ENCODE results near the gene BLMH.

The BLMH gene

DNA sequence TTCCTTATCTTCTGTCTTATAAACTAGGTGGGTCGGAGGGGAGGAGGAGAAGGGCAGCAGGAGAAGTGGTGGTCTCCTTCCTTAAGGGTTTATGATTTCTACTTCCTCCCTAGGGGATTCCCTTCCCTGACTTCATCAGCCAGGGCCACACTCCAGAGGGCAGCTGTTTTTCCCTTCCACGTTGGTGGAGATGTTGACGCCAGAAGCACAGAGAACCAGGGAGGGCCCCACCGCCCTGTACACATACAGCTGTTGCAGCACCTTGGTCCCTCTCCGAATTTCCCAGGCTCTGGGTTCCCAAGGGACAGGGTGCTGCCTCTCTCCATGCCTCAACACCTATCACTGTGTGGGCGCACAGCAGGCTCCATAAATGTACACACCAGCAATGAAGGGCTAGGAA lies 50.7 kb downstream of the BLMH start:
- no peak overlapping the region for H3K4me3 ChIP-seq (ENCODE audit: low read length)

DNA sequence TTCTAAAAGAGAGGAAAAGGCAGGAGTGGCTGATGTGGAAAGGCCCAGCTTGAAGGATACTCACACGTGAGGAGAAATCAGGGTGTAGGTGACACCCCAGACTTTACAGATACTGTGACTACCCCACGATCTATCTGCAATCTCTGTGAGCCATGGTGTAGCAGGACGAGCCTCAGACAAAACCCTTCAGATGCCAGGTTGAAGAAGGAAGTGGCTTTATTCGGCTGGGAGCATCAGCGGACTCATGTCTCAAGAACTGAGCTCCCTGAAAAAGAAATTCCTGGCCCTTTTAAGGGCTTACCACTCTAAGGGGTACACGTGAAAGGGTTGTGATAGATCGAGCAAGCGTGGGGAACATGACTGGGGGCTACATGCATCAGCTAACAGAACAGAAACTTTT lies 51.6 kb downstream of the BLMH start:
- Histone ChIP-seq H3K4me3 (ENCODE audit: low read length) (no peak overlapping the region), H3K27me3 (ENCODE audit: control insufficient read depth, insufficient read depth, low read length) (peaks cover 18% of the 10 kb centered on the region), H3K27ac (ENCODE audit: low read depth, low read length) (no peak overlapping the region), H3K9ac (ENCODE audit: low read length) (no peak overlapping the region), H3K4me1 (ENCODE audit: control insufficient read depth, insufficient read depth, low read length) (peaks cover 3% of the 10 kb centered on the region), H3K36me3 (ENCODE audit: control insufficient read depth, insufficient read depth, low read length) (no peaks in the 10 kb centered on the region)

More for the DNA sequence above, 50.7 kb downstream of the BLMH start:
- Histone ChIP-seq H3K27ac (ENCODE audit: low read depth, low read length) (no peak overlapping the region), H3K27me3 (ENCODE audit: control insufficient read depth, insufficient read depth, low read length) (peaks cover 12% of the 10 kb centered on the region), H3K9ac (ENCODE audit: low read length) (no peak overlapping the region), H3K36me3 (ENCODE audit: control insufficient read depth, insufficient read depth, low read length) (no peaks in the 10 kb centered on the region), H3K4me1 (ENCODE audit: control insufficient read depth, insufficient read depth, low read length) (peaks cover 3% of the 10 kb centered on the region)

- Histone ChIP-seq H3K4me3 (ENCODE audit: low read length) (no peak overlapping the region), H3K27me3 (ENCODE audit: control insufficient read depth, insufficient read depth, low read length) (peaks cover 18% of the 10 kb centered on the region), H3K27ac (ENCODE audit: low read depth, low read length) (no peak overlapping the region), H3K9ac (ENCODE audit: low read length) (no peak overlapping the region), H3K4me1 (ENCODE audit: control insufficient read depth, insufficient read depth, low read length) (peaks cover 3% of the 10 kb centered on the region), H3K36me3 (ENCODE audit: control insufficient read depth, insufficient read depth, low read length) (no peaks in the 10 kb centered on the region)
Measured at GRCh38 chr17:30239089-30239462, 52.7 kb downstream of the BLMH start.

DNA sequence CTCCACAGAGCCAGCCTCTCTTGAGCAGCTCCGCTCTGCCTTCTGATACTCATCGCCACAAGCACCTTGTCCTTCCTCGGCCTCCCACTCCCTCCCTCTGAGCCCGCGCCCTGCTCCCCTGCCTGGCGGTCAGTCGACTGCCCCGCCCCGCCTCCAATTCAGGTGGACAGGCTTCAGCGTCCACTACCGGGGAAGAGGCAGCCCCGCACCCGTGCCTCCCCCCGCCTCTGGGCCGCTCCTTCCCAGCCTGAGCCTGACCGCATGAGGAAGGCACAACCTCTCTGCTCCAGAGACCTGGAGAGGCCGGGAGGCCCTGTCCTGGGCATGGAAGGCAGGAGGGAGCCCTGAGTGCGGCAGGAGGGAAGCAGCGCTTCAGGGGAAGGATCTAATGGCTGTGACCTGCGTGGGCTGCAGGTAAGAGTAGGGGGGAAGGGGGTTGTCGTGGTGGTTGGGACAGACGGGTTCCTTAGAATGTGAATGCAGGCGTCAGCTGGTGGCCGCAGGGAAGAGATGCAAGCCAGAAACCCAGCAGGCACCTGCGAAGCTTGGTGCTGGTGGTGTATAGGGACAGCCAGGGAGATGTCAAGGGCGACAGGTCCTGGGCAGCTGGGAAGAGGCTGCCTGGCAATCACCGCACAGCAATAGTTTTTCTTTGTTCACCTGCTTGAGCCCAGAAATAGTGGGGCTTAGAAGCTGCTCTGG lies 53.2 kb downstream of the BLMH start:
- Histone ChIP-seq H3K4me3 (ENCODE audit: low read length) (no peak overlapping the region), H3K36me3 (ENCODE audit: control insufficient read depth, insufficient read depth, low read length) (no peaks in the 10 kb centered on the region), H3K27ac (ENCODE audit: low read depth, low read length) (no peak overlapping the region), H3K27me3 (ENCODE audit: control insufficient read depth, insufficient read depth, low read length) (peaks cover 18% of the 10 kb centered on the region), H3K4me1 (ENCODE audit: control insufficient read depth, insufficient read depth, low read length) (peaks cover 3% of the 10 kb centered on the region), H3K9ac (ENCODE audit: low read length) (no peak overlapping the region)

- H3K4me1 ChIP-seq (ENCODE audit: control insufficient read depth, insufficient read depth, low read length): peaks cover 3% of the 10 kb centered on the region
- peaks cover 18% of the 10 kb centered on the region for H3K27me3 ChIP-seq (ENCODE audit: control insufficient read depth, insufficient read depth, low read length)
- H3K9ac ChIP-seq (ENCODE audit: low read length): no peak overlapping the region
- H3K27ac ChIP-seq (ENCODE audit: low read depth, low read length): no peak overlapping the region
- no peak overlapping the region for H3K4me3 ChIP-seq (ENCODE audit: low read length)
- H3K36me3 ChIP-seq (ENCODE audit: control insufficient read depth, insufficient read depth, low read length): no peaks in the 10 kb centered on the region
Measured at GRCh38 chr17:30238003-30238344, 53.8 kb downstream of the BLMH start.

GRCh38 chr17:30237296-30238002 lies 54.3 kb downstream of the BLMH start:
- Histone ChIP-seq H3K36me3 (ENCODE audit: control insufficient read depth, insufficient read depth, low read length) (no peaks in the 10 kb centered on the region), H3K27me3 (ENCODE audit: control insufficient read depth, insufficient read depth, low read length) (peaks cover 18% of the 10 kb centered on the region), H3K27ac (ENCODE audit: low read depth, low read length) (no peak overlapping the region), H3K9ac (ENCODE audit: low read length) (no peak overlapping the region), H3K4me3 (ENCODE audit: low read length) (no peak overlapping the region), H3K4me1 (ENCODE audit: control insufficient read depth, insufficient read depth, low read length) (peaks cover 3% of the 10 kb centered on the region)

GRCh38 chr17:30236766-30237165 lies 55.0 kb downstream of the BLMH start:
- Histone ChIP-seq H3K4me3 (ENCODE audit: low read length) (no peak overlapping the region), H3K36me3 (ENCODE audit: control insufficient read depth, insufficient read depth, low read length) (no peaks in the 10 kb centered on the region), H3K9ac (ENCODE audit: low read length) (no peak overlapping the region), H3K27ac (ENCODE audit: low read depth, low read length) (no peak overlapping the region), H3K27me3 (ENCODE audit: control insufficient read depth, insufficient read depth, low read length) (peaks cover 18% of the 10 kb centered on the region), H3K4me1 (ENCODE audit: control insufficient read depth, insufficient read depth, low read length) (peaks cover 3% of the 10 kb centered on the region)

GRCh38 chr17:30236297-30236624 lies 55.5 kb downstream of the BLMH start:
- Histone ChIP-seq H3K9ac (ENCODE audit: low read length) (no peak overlapping the region), H3K36me3 (ENCODE audit: control insufficient read depth, insufficient read depth, low read length) (no peaks in the 10 kb centered on the region), H3K27ac (ENCODE audit: low read depth, low read length) (no peak overlapping the region), H3K27me3 (ENCODE audit: control insufficient read depth, insufficient read depth, low read length) (peaks cover 18% of the 10 kb centered on the region), H3K4me3 (ENCODE audit: low read length) (peak overlapping the region; percentile 52), H3K4me1 (ENCODE audit: control insufficient read depth, insufficient read depth, low read length) (peaks cover 3% of the 10 kb centered on the region)

GRCh38 chr17:30235386-30236296 lies 56.1 kb downstream of the BLMH start, which contains the start of gene SLC6A4:
TSS of gene SLC6A4 (minus strand) at chr17:30235697. CDS start at chr17:30221958, 13,739 bp downstream.
- no peak within 1 kb of the TSS for H3K27ac ChIP-seq (ENCODE audit: low read depth, low read length)
- peak within 1 kb of the TSS; percentile 52 for H3K4me3 ChIP-seq (ENCODE audit: low read length)
- H3K4me1 ChIP-seq (ENCODE audit: control insufficient read depth, insufficient read depth, low read length): peaks cover 3% of the 10 kb centered on the region
- H3K9ac ChIP-seq (ENCODE audit: low read length): no peak within 1 kb of the TSS
- peaks cover 20% of the 10 kb centered on the region for H3K27me3 ChIP-seq (ENCODE audit: control insufficient read depth, insufficient read depth, low read length)
- no peaks in the 10 kb centered on the region for H3K36me3 ChIP-seq (ENCODE audit: control insufficient read depth, insufficient read depth, low read length)

DNA sequence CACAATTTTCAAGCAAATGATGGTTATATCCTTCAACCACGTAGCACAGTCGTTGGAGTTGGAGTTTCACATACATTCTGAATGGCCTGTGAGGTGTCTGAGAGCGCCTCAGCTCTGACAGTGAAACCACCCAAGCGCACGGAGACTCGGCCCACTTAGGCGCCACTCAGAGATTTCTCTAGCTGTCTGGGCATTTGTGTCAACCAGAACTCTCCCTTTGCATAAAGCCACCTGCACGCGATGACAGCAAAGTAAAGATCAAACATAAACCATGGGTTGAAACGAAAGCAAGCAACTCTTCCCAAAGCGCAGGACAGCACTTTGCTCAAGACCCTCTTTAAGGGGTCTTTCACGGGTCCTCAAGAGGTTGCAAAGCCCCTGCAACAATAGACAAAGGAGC lies 56.8 kb downstream of the BLMH start:
- Histone ChIP-seq H3K36me3 (ENCODE audit: control insufficient read depth, insufficient read depth, low read length) (no peaks in the 10 kb centered on the region), H3K27ac (ENCODE audit: low read depth, low read length) (no peak overlapping the region), H3K4me3 (ENCODE audit: low read length) (peak overlapping the region; percentile 52), H3K27me3 (ENCODE audit: control insufficient read depth, insufficient read depth, low read length) (peaks cover 22% of the 10 kb centered on the region), H3K4me1 (ENCODE audit: control insufficient read depth, insufficient read depth, low read length) (peaks cover 3% of the 10 kb centered on the region), H3K9ac (ENCODE audit: low read length) (no peak overlapping the region)

DNA sequence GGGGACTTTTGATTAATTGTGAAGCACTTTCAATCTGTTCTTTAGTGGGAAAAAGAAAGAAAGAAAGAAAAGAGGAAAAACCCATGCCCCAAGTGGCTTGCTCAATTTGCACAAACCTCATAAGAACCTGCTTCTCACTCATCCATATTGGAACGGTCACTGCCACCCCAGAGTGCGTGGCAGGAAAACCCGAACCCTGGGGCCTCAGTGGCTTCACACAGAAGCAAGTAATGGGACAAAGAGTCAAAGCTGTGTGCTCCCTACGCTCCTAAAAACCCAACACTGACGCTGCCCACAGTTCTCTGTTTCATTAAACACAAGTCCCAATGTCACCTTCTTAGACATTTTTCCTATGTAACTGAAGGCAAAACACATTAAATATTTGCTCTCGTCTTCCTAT lies 57.4 kb downstream of the BLMH start:
- Histone ChIP-seq H3K4me1 (ENCODE audit: control insufficient read depth, insufficient read depth, low read length) (peaks cover 3% of the 10 kb centered on the region), H3K9ac (ENCODE audit: low read length) (no peak overlapping the region), H3K27me3 (ENCODE audit: control insufficient read depth, insufficient read depth, low read length) (peaks cover 22% of the 10 kb centered on the region), H3K36me3 (ENCODE audit: control insufficient read depth, insufficient read depth, low read length) (no peaks in the 10 kb centered on the region), H3K27ac (ENCODE audit: low read depth, low read length) (no peak overlapping the region), H3K4me3 (ENCODE audit: low read length) (no peak overlapping the region)

DNA sequence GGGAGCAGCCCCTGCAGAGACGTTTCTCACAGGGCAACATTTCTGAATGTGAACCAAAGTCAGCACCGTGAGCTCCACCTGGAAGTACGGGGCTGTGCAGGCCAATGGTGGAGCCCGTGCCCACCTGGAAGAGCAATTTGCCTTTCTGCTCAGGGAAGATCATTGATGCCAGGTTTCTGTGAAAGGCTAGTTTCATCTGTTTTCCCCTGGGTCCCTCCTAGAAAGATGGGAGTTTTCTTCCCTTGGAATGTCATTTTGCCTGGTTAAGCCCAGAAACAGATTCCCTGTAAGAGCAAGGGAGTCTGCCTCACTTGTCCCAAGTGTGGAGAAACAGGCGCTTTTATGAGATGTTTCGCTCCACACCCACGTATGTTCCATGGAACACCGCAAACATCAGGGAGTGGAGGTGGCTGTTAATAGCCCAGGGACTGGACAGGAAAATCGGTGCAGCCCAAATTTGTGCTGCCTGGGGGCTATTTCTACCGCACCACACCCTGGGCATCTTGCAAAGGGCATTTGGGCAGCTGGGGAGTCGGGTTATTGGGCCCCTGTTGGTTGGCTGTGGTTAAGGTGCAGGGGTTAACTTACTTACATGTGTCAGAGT lies 58.8 kb downstream of the BLMH start:
- Histone ChIP-seq H3K9ac (ENCODE audit: low read length) (no peak overlapping the region), H3K36me3 (ENCODE audit: control insufficient read depth, insufficient read depth, low read length) (no peaks in the 10 kb centered on the region), H3K27me3 (ENCODE audit: control insufficient read depth, insufficient read depth, low read length) (peaks cover 20% of the 10 kb centered on the region), H3K4me3 (ENCODE audit: low read length) (no peak overlapping the region), H3K4me1 (ENCODE audit: control insufficient read depth, insufficient read depth, low read length) (peaks cover 3% of the 10 kb centered on the region), H3K27ac (ENCODE audit: low read depth, low read length) (no peak overlapping the region)

Data from rectal smooth muscle tissue (tissue), 1 donor.